IMR-90 (cell line): Measurements from ENCODE around the gene SELENOM. TPM values are rescaled to one million over a fixed set of nuclear protein-coding genes. Genes with fewer than 3 reads are reported as not detected.
A peak's percentile ranks its signal among the peaks of the same experiment; 100 is the strongest.
"Not testable (repeated sequence)": the region's sequence is repeated elsewhere in the genome, so short reads cannot be mapped to it uniquely, and the experiment has no call there.

Experiments
- ATAC-seq: fragments of 200-7000 bp; cut with Tn5 transposase; 2 replicates; pipeline ENCODE4 v1.9.1; 2020; ENCODE audit warnings: low read depth, mild to moderate bottlenecking, moderate library complexity
- BruUV-seq: library from RNA; stranded (reverse); fragments of 400-500 nt; replicated peaks from 2 replicates; lab custom pipeline; 2021; lab: Mats Ljungman, UMichigan
- CTCF ChIA-PET: fragments of 300-600 bp; formaldehyde crosslinking; extraction: SDS; loops from one replicate; lab custom pipeline; 2021; ENCODE audit warnings: antibody characterized with exemption; lab: Yijun Ruan, JAX
- POLR2A ChIA-PET: fragments of 300-600 bp; sonication (Branson Sonifier 250); formaldehyde crosslinking; loops from one replicate; lab custom pipeline; 2022; ENCODE audit warnings: antibody characterized with exemption; ENCODE audit not compliant: unreplicated experiment; lab: Charles Lee
- DNase-seq: peaks from one replicate; pipeline ENCODE4 v3.0.0; 2013
- H2AFZ ChIP-seq: replicated peaks from 2 replicates; pipeline ENCODE3; 2013; ENCODE audit warnings: low read length, mild to moderate bottlenecking; ENCODE audit not compliant: poor library complexity
- H2AK5ac ChIP-seq: 2 replicates; pipeline ENCODE4 v1.6.1; 2013; ENCODE audit warnings: low read depth, low read length, inconsistent platforms
- H2AK9ac ChIP-seq: replicated peaks from 2 replicates; pipeline ENCODE3; 2013; ENCODE audit warnings: mild to moderate bottlenecking, low read depth, low read length, moderate library complexity; ENCODE audit not compliant: poor library complexity
- H2BK120ac ChIP-seq: 2 replicates; pipeline ENCODE4 v1.6.1; 2013; ENCODE audit warnings: low read depth, low read length, inconsistent platforms
- H2BK15ac ChIP-seq: 3 replicates; pipeline ENCODE4 v1.6.1; 2013; ENCODE audit warnings: low read depth, low read length, inconsistent platforms
- H2BK20ac ChIP-seq: 2 replicates; pipeline ENCODE4 v1.6.1; 2013; ENCODE audit warnings: low read depth, mild to moderate bottlenecking, inconsistent platforms, low read length, moderate library complexity
- H2BK5ac ChIP-seq: 2 replicates; pipeline ENCODE4 v1.6.1; 2013; ENCODE audit warnings: mild to moderate bottlenecking, low read depth, low read length, inconsistent platforms; ENCODE audit not compliant: poor library complexity, severe bottlenecking
- H3K14ac ChIP-seq: replicated peaks from 2 replicates; pipeline ENCODE4 v1.6.1; 2013; ENCODE audit warnings: low read depth, low read length, inconsistent platforms
- H3K18ac ChIP-seq: 2 replicates; pipeline ENCODE4 v1.6.1; 2013; ENCODE audit warnings: low read depth, low read length, control low read depth
- H3K23ac ChIP-seq: 2 replicates; pipeline ENCODE4 v1.6.1; 2013; ENCODE audit warnings: low read depth, low read length, inconsistent platforms
- H3K27ac ChIP-seq: 2 replicates; pipeline ENCODE4 v1.5.1; 2013; ENCODE audit warnings: mild to moderate bottlenecking, control low read depth, low read length; ENCODE audit not compliant: insufficient read depth
- H3K27me3 ChIP-seq: 2 replicates; pipeline ENCODE4 v1.6.1; 2013; ENCODE audit warnings: low read length; ENCODE audit not compliant: control insufficient read depth, insufficient read depth
- H3K36me3 ChIP-seq: 2 replicates; pipeline ENCODE4 v1.6.1; 2013; ENCODE audit warnings: low read length, mixed read lengths; ENCODE audit not compliant: control insufficient read depth, insufficient read depth
- H3K4ac ChIP-seq: 2 replicates; pipeline ENCODE4 v1.6.1; 2013; ENCODE audit warnings: low read depth, low read length, inconsistent platforms
- H3K4me1 ChIP-seq: 2 replicates; pipeline ENCODE4 v1.6.1; 2013; ENCODE audit warnings: low read length, mixed read lengths; ENCODE audit not compliant: control insufficient read depth, insufficient read depth
- H3K4me2 ChIP-seq: 2 replicates; pipeline ENCODE4 v1.6.1; 2013; ENCODE audit warnings: low read depth, mild to moderate bottlenecking, control low read depth, low read length, moderate library complexity
- H3K4me3 ChIP-seq: 2 replicates; pipeline ENCODE4 v1.5.1; 2013; ENCODE audit warnings: low read depth, mild to moderate bottlenecking, control low read depth, low read length, moderate library complexity; ENCODE audit not compliant: insufficient read depth
- H3K56ac ChIP-seq: 2 replicates; pipeline ENCODE4 v1.6.1; 2013; ENCODE audit warnings: low read length, inconsistent platforms; ENCODE audit not compliant: insufficient read depth; ENCODE audit errors: extremely low read depth
- H3K79me1 ChIP-seq, 2 experiments: 2 replicates each; pipeline ENCODE4 v1.6.1; 2013; ENCODE audit warnings: low read length in 2 of 2, inconsistent platforms in 1 of 2, low read depth in 1 of 2
- H3K9ac ChIP-seq: 2 replicates; pipeline ENCODE4 v1.6.1; 2013; ENCODE audit warnings: low read depth, low read length, control low read depth
- H3K9me1 ChIP-seq: 2 replicates; pipeline ENCODE4 v1.6.1; 2013; ENCODE audit warnings: low read length, inconsistent platforms; ENCODE audit not compliant: insufficient read depth
- H3K9me3 ChIP-seq: 2 replicates; pipeline ENCODE4 v1.6.1; 2013; ENCODE audit warnings: low read length; ENCODE audit not compliant: control insufficient read depth, insufficient read depth
- H4K20me1 ChIP-seq: 2 replicates; pipeline ENCODE4 v1.6.1; 2013; ENCODE audit warnings: low read length, inconsistent platforms; ENCODE audit not compliant: insufficient read depth
- H4K5ac ChIP-seq: 2 replicates; pipeline ENCODE4 v1.6.1; 2013; ENCODE audit warnings: mild to moderate bottlenecking, low read depth, low read length, control low read depth
- H4K8ac ChIP-seq, 2 experiments: 2 replicates each; pipeline ENCODE4 v1.6.1; 2013; ENCODE audit warnings: low read depth in 2 of 2, low read length in 2 of 2, control low read depth in 1 of 2, inconsistent platforms in 1 of 2
- H4K91ac ChIP-seq: 2 replicates; pipeline ENCODE4 v1.6.1; 2013; ENCODE audit warnings: low read depth, low read length, inconsistent platforms; ENCODE audit not compliant: insufficient read depth
- WGBS, 2 experiments: methylation state at CpG; one replicate each; pipeline versions ENCODE4 v1.1.5 to v1.1.7; 2013; ENCODE audit warnings: missing lambda C conversion rate in 2 of 2; ENCODE audit not compliant: insufficient read length in 1 of 2; ENCODE audit errors: extremely low coverage in 2 of 2; 5-methylcytosine and 5-hydroxymethylcytosine counted together
- dilution Hi-C: fragments of 300-500 bp; cut with HindIII; formaldehyde crosslinking; loops from one replicate; pipeline ENCODE4 v1.14.3; 2018; ENCODE audit warnings: low sequenced_read_pairs; ENCODE audit not compliant: unreplicated experiment
- in situ Hi-C: fragments of 300-500 bp; cut with MboI; formaldehyde crosslinking; loops from 3 replicates; pipeline ENCODE4 v1.14.3; 2019; ENCODE audit warnings: low sequenced_read_pairs, inconsistent platforms, mixed read lengths
- intact Hi-C: fragments of 100-400 bp; cut with micrococcal nuclease; formaldehyde crosslinking; loops from 2 replicates; pipeline ENCODE4 v1.10.0; 2022
- polyA plus RNA-seq, 3 experiments: library from polyadenylated mRNA; depleted of rRNA; stranded (reverse); fragments of >200 nt; gene quantifications; 2 replicates each; pipeline ENCODE4 v1.2.3, GENCODE V29; 2012; ENCODE audit warnings: low replicate concordance in 1 of 3
- total RNA-seq: library from RNA; depleted of rRNA; stranded (reverse); fragments of >200 nt; gene quantifications from 2 replicates; pipeline ENCODE4 v1.2.3, GENCODE V29; 2012

Gene SELENOM
- total and polyA plus RNA-seq, 2 of the 4 experiments (the other 2 are of a cell fraction), result 46.2 to 270 TPM

- H3K9me1 ChIP-seq, H2AFZ ChIP-seq, H4K20me1 ChIP-seq, DNase-seq, H3K18ac ChIP-seq, H3K14ac ChIP-seq, H2BK120ac ChIP-seq, H4K8ac ChIP-seq, H3K4me3 ChIP-seq, H2BK15ac ChIP-seq, H4K91ac ChIP-seq, dilution Hi-C loops, H3K79me1 ChIP-seq, H3K4me1 ChIP-seq, H3K36me3 ChIP-seq, H3K9me3 ChIP-seq, H2BK20ac ChIP-seq, H3K23ac ChIP-seq, H2AK5ac ChIP-seq, H4K5ac ChIP-seq, BruUV-seq, H3K4ac ChIP-seq, H3K56ac ChIP-seq, H3K27me3 ChIP-seq, H2AK9ac ChIP-seq, ATAC-seq, in situ Hi-C loops, POLR2A ChIA-PET, H3K9ac ChIP-seq, H3K4me2 ChIP-seq, H3K27ac ChIP-seq, H2BK5ac ChIP-seq, intact Hi-C loops: not testable (repeated sequence)
- WGBS, 2 experiments, result no CpG with 5 or more reads among the region's 9 CpGs
- CTCF ChIA-PET, result interaction anchor here (0.7 kb wide), 1 partner anchor 51 kb away, joined by 7 read pairs; no protein-coding TSS in a partner anchor
These were observed 34.2 kb downstream of the SELENOM start for GRCh38 chr22:31073125-31073524.

GRCh38 chr22:31069691-31070314 is 37.6 kb downstream of the SELENOM start:
- H4K5ac ChIP-seq, H3K18ac ChIP-seq, H2BK120ac ChIP-seq, intact Hi-C loops, H3K4me3 ChIP-seq, H2AFZ ChIP-seq, H3K56ac ChIP-seq, H3K4ac ChIP-seq, H4K8ac ChIP-seq, H3K23ac ChIP-seq, H4K91ac ChIP-seq, H2BK15ac ChIP-seq, H2AK9ac ChIP-seq, H4K20me1 ChIP-seq, H3K9ac ChIP-seq, H3K27me3 ChIP-seq, in situ Hi-C loops, DNase-seq, H3K9me1 ChIP-seq, H3K4me1 ChIP-seq, dilution Hi-C loops, H3K14ac ChIP-seq, H3K4me2 ChIP-seq, POLR2A ChIA-PET, H2BK5ac ChIP-seq, H3K9me3 ChIP-seq, H3K27ac ChIP-seq, H3K36me3 ChIP-seq, BruUV-seq, CTCF ChIA-PET, H3K79me1 ChIP-seq, H2BK20ac ChIP-seq: not testable (repeated sequence)
- WGBS, 2 experiments, result 93% methylated on average over 3 of the region's 6 CpGs; no CpG with 5 or more reads in 1 of the 2 experiments
- peak; percentile 77 for ATAC-seq
- H2AK5ac ChIP-seq, result peak overlapping the region; percentile 67; the same call in 1 of the 2 replicates
